ENCODE results near the gene RIOK1. TPM values are rescaled to one million over a fixed set of nuclear protein-coding genes. Genes with fewer than 3 reads are reported as not detected.
"Not testable (repeated sequence)": the region's sequence is repeated elsewhere in the genome, so short reads cannot be mapped to it uniquely, and the experiment has no call there.

Gene RIOK1
- total RNA-seq: 26.8 and 30.6 TPM in 2 replicates

DNA sequence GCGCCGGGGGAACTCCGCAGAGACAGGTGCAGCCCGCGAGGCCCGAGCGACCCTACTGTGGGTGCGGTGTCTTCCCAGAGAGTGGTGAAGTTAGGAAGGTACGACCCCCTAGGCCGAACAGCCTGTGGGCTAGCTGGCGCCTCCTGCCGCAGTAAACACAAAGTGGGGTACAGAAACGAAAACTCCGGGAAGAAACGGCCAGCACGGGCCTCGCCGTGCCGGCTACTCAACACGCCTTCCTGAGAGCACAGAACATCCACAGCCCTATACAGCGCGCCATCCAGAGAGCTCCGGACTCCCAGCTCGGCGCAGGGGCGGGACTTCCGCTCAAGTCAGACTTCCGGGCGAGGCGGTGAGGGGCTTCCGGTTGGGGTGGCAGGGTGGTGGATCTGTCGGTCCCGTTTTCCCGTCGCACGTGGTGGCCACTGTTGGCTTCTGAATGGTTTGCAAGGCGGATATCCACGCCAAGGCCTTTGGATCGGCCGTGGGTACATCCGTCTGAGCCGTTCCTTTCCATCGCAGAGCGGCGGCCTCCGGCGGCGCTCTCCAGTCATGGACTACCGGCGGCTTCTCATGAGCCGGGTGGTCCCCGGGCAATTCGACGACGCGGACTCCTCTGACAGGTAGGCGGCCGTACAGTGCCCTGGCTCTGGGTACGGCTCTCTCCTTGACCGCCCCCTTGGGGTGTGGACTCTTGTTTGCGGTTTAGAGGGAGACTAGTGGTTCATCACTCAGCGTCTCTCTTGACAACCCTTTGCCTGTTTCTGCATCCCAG is at the start of gene RIOK1, which contains the start of gene CAGE1:
TSS of gene RIOK1 (plus strand) at position 358 of the 775 bp plus-strand sequence. CDS start at position 553, 195 bp downstream.
TSS of gene CAGE1 (minus strand) at position 292 of the 775 bp plus-strand sequence. CDS start 2,569 bp downstream, outside the sequence.
- DNase-seq (ENCODE audit: low read depth, low spot score): peak; percentile 81

DNA sequence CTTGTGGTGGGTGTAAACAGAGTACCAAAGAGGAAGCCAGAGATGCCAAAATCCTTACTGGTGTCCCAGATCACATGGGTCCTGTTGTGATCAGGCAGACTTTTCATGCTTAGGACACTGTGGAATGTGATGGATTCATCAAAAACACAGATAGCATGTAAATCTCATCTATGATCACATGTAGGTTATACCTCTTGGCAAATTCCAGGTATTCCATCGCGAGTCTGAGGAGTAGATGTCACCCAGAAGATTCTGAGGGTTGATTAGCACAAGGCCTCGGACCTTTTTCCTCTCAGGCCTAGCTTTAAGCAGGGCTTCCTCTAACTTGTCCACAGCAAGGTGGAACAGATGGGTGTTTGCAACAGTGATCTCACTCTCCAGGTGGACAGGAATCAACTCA is 48.3 kb upstream of the RIOK1 start:
- DNase-seq (ENCODE audit: low read depth, low spot score): no peak

DNA sequence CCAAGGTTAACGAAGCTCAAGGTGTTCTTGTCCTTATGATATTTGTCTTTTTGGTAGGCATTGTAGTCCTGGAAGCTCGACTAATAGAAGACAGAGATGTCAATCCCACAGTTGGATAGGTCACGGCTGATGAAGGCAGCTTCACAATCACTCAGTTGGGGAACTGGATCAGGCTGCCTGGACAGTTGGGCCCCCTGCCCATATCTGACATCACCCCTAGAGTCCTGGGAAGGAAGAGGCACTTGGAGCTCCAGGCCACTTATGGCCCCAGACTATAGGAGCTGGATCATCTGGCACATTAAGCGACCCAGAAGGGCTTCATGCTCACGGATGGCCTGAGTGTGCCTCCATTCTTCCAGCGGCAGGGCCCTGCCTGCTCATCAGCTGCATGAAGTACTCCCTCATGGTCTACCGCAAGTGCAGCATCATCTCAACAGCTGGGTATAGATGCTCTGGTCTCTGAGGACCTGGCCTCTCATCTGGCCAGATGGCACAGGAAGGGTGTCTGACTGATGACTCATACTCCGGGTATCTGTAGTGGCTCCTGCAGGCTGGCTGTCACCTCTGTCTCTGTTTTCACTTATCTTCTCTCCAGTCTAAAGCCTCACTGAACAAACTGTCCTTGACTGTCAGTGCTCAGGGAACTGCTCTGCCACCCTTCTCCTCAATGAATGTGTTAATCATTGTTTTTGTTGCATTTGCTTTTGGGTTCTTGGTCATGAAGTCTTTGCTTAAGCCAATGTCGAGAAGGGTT is 47.4 kb upstream of the RIOK1 start:
- no peak for DNase-seq (ENCODE audit: low read depth, low spot score)

DNA sequence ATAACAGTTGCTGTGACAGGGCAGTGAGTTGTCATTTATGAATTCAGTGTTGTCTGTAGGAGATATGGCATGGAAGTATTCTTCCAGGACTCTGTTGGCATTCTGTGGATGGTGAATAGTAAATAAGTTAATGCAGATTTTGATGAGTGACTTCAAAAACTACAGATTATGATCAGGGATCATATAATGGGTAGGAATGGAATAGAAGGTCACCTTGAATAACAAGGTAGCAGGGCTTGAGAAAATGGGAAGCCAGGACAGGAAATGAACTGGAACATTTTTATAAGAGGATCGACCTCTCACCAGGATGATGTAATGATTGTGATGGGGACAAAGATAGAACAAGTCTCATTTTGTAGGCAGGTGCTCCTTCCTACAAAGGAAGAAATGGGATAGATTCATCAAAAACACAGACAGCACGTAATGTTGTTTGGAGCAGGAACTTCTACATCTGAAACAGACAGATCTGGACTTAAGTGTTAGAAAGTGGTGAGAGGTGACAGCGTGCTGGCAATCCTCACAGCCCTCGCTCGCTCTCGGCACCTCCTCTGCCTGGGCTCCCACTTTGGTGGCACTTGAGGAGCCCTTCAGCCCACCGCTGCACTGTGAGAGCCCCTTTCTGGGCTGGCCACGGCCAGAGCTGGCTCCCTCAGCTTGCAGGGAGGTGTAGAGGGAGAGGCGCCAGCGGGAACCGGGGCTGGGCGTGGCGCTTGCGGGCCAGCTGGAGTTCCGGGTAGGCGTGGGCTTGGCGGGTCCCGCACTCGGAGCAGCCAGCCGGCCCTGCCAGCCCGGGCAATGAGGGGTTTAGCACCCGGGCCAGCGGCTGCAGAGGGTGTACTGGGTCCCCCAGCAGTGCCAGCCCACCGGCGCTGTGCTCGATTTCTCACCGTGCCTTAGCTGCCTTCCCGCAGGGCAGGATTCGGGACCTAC is 45.8 kb upstream of the RIOK1 start:
- DNase-seq (ENCODE audit: low read depth, low spot score): no peak

DNA sequence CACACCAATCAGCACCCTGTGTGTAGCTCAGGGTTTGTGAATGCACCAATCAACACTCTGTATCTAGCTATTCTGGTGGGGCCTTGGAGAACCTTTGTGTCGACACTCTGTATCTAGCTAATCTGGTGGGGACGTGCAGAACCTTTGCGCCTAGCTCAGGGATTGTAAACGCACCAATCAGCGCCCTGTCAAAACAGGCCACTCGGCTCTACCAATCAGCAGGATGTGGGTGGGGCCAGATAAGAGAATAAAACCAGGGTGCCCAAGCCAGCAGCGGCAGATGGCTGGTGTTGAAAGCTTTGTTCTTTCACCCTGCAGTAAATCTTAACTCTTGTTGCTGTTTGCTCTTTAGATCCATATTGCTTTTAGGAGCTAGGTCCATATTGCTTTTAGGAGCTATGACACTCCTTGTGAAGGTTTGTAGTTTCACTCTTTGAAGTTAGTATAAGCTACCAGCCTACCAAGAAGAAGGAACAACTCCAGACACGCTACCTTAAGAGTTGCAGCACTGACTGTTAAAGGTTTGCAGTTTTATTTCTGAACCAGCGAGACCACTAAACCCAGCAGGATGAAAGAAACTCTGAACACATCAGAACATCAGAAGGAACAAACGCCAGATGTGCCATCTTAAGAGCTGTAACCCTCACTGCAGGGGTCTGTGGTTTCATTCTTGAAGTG is 44.7 kb upstream of the RIOK1 start:
- not testable (repeated sequence) for DNase-seq (ENCODE audit: low read depth, low spot score)

DNA sequence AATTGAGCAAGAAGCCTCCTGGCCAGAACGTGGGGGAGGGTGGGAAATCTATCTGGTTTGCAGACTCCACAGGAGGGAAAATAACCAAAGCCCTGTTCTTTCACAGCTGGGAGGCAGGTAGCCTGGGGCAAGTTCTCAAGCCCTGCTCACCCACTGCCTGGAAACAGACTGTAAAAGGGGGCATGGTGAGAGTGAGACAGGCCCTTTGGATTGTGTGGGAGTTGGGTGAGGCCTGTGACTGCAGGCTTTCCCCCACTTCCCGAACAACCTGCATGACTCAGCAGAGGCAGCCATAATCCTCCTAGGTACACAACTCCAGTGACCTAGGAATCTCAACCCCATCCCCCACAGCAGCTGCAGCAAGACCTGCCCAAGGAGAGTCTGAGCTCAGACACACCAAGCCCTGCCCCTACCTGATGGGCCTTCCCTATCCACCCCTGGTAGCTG is 42.0 kb upstream of the RIOK1 start:
- DNase-seq (ENCODE audit: low read depth, low spot score): not testable (repeated sequence)

DNA sequence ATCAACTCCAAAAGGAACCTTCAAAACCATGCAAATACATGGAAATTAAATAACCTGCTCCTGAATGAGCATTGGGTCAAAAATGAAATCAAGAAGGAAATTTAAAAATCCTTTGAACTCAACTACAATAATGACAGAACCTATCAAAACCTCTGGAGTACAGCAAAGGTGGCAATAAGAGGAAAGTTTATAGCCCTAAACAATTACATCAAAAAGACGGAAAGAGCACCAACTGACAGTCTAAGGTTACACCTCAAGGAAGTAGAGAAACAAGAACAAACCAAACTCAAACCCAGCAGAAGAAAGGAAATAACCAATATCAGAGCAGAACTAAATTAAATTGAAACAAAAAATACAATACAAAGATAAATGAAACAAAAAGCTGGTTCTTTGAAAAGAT is 39.0 kb upstream of the RIOK1 start:
- not testable (repeated sequence) for DNase-seq (ENCODE audit: low read depth, low spot score)

DNA sequence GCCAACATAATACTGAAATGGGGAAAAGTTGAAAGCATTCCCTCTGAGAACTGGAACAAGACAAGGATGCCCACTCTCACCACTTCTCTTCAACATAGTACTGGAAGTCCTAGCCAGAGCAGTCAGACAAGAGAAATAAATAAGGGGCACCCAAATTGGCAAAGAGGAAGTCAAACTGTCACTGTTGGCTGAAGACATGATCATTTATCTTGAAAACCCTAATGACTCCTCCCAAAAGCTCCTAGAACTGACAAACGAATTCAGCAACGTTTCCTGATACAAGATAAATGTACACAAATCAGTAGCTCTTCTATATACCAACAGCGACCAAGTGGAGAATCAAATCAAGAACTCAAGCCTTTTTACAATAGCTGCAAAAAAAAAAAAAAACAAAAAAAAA is 37.7 kb upstream of the RIOK1 start:
- not testable (repeated sequence) for DNase-seq (ENCODE audit: low read depth, low spot score)

DNA sequence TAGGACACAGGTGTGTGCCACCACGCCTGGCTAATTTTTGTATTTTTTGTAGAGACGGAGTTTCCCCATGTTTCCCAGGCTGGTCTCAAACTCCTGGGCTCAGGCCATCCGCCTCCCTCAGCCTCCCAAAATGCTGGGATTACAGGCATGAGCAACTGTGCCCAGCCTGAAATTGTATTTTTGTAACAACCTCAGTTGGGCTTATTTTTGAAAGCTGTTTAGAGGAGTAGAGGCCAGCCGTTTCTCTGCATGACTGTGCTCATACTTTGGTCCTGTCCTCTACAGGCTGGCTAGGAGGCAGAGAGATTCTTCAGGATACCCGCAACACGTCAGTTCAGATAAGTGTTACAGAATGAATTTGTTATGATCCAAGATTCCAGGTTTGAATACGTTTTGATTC is 22.2 kb upstream of the RIOK1 start:
- no peak for DNase-seq (ENCODE audit: low read depth, low spot score)

DNA sequence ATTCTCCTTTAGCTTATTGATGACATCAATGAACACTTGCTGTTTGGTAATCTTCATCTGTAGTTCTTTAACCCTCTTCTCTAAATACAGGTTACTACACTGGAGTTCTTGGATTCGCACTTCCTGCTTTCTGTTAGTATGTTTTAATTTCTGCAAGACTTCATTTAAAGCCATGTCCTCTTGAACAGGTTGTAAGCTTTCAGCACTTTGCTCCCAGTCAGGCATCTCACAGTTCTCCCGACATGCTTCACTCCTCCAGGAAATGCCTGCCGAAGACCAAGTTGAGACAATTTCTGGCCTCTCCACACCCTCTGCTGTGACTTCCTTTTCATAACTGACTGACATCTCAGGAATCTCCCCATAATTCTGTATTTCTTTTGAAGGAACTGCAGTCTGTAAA is 15.9 kb upstream of the RIOK1 start:
- DNase-seq (ENCODE audit: low read depth, low spot score): no peak

DNA sequence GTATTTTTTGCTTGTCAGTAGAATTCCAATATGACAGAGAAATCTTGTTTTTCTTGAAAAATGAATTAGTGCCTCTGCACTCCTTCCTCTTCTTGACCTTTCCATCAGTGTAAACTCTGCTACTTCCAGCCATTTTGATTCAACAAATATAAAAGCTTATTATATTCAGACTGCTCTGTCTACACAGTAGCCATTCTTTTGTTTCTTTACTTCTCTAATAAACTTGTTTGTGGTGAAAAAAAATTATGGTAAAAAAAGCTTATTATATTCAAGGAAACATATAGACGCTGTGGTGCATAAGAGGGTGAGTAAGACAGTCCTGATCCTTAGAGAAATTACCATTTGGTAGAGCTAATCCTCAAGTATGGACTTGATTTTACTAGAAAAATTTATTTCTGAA is 11.6 kb upstream of the RIOK1 start:
- no peak for DNase-seq (ENCODE audit: low read depth, low spot score)

DNA sequence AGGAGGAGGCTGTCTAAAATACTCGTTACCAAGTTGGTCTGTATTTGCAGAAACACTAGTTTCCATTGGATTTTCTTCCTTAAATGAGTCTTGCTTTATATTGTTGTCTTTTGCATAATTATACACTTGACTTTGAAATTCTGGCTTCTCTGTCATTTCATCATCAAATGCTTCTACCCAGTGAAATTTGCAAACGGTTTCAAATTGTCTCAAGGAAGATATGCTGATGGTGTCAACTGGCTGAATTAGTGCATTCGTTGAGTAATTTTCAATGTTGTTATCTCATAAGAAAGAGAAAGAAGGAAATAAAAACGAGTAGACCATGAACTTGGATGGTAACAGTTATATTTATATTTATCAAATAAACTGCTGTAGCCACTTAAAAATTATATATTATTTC is 10.9 kb upstream of the RIOK1 start:
- no peak for DNase-seq (ENCODE audit: low read depth, low spot score)

DNA sequence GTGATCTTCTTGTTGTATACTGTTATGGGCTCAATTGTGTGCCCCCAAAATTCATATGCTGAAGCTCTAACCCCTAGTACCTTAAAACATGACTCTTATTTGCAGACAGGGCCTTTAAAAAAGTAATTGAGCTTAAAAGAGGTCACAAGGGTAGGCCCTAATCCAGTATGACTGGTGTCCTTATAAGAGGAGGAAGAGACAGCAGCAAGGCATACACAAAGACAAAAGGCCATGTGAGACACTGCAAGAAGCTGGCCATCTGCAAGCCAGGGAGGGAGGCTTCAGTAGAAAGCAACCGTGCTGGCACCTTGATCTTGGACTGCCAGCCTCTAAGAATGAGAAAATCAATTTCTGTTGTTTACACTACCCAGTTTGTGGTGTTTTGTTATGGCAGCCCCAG is 8.5 kb upstream of the RIOK1 start:
- no peak for DNase-seq (ENCODE audit: low read depth, low spot score)

DNA sequence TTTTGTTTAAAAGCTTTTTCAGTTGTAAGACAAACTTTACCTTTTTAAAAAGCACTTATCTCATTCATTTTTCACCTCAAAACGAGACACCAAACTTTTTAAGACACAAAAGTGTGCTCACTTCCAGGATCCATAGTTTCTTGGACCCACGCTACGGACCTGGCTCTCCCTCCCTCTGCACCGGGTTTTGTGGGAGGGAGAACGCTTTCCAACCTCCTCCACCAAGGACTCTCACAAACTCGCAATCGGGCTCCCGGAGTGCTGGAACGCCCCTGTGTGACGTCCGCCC is 502 bp upstream of the RIOK1 start:
- peak; percentile 20 for DNase-seq (ENCODE audit: low read depth, low spot score)

DNA sequence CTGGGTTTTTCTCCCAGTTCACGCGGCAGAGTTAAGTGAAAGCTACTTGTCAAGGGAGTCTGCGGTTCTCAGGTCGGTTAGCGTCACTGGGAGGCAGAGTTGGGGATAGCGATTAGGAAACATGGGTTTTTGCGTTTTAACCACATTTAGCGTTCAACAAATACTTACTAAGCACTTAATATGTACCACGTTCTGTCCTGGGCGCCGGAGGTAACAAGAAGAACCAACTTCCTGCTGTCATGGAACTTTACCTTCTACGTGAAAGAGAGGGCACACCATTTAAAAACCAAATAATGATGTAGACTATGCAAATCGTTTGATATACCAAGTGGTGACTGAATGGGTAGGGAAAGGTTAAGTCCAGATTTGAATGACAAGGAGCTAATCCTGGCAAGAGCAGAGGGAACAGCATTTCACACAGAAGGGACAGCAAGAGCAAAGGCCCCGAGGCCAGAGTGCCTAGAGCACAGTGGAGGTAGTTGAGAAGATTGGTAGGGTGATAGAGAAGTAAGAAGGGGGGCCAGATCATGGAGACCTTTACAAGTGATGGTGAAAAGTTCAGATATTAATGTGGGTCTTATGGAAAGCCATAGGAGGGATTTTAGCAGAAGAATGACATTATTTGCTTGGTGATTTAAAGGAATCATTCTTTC is 744 bp downstream of the RIOK1 start:
- no peak for DNase-seq (ENCODE audit: low read depth, low spot score)

DNA sequence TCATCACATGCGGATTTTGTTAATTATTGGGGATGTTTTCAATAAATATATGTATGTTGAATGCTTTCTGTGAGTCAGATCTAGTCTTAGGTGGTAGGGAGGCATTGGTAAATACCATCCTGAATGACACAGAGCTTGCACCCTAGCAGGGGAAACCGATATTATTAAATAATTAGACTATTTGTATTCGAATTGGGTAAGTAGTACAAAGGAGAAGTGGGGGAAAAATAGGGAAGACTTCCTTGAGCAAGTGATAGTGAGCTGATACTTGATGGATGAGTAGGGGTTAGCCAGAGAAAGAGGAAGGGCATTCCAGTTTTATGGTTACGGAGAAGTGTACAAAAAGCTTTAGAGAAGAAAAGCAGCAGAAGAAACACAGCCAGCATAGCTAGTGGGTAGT is 1.5 kb downstream of the RIOK1 start:
- DNase-seq (ENCODE audit: low read depth, low spot score): no peak

DNA sequence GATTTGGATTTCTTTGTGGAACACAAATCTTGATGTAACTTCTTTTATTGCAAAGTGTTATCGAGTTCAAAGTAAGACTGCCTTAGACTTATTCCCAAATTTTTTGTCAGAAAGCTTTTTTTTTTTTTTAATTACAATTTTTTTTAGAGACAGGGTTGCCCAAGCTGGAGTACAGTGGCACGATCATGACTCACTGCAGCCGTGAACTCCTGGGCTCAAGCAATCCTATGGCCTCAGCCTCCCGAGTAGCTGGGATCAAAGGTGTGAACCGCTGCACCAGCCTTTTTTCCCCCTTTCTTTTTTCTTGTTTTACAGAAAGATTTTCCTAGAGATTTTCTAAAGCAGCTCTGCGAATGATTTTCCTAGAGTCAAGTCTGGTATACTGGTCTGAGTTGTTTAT is 2.8 kb downstream of the RIOK1 start:
- no peak for DNase-seq (ENCODE audit: low read depth, low spot score)

DNA sequence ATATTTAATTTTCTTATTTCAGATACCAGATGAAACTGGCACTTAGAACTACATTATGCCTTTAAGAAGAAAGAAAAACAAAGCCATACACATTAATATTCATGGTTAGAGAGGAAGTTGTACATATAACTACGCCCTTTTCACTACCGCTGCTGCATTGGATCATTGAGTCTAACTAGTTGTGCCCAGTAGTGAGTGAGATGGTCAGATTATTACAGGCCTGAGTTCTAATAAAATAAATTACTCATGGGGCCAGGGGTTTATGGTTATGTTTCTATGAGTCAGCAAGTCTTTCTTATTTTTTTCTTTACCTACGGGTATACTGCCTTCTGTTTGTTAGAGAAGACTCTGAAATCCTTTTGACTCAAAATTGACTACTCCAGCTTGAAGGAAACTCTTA is 11.5 kb downstream of the RIOK1 start:
- no peak for DNase-seq (ENCODE audit: low read depth, low spot score)

DNA sequence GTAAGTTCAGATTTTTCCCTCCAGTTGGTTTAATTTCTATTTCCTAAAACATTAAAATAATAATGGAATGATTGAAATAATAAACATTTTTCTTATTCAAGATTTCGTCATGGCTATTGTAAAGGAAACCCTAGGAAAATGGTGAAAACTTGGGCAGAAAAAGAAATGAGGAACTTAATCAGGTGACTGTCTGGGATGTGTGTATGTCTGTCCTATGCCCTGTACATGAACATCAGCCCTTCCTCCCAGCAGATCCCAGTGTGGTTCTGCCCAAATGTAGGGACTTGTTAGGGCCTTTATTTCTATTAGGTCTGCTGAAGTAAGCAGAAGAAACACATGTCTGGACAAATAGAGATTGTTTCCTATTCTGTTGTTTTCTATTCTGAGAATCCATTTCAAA is 13.1 kb downstream of the RIOK1 start:
- DNase-seq (ENCODE audit: low read depth, low spot score): no peak

DNA sequence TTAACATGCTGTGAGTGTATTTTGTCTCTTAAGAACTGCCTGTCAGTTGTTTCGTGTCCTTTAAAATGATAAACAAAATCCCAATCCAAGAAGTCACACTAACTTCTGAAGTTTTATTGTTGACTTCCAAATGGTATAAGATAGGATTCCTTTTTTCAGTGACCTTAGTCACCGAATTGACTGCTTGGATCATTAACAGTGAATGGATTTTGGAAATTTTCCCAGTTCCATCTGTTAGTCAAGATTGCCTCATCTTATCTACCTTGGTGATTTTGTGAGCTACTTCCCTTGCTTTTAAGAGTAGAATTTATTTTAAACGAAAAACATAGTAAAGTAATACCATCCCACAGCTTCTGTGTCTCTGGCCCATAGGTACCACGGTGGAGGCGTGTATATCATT is 14.9 kb downstream of the RIOK1 start:
- no peak for DNase-seq (ENCODE audit: low read depth, low spot score)

DNA sequence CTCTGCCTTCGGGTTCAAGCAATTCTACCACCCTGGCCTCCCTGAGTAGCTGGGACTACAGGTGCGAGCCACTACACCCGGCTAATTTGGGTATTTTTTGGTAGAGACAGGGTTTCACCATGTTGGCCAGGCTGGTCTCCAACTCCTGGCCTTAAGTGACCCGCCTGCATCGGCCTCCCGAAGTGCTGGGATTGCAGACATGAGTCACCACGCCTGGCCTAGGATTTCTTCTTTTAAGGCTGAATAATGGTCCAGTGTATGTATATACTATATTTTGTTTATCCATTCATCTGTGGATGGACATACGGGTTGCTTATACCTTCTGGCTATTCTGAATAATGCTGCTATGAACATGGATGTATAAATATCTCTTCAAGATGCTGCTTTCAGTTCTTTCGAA is 17.1 kb downstream of the RIOK1 start:
- no peak for DNase-seq (ENCODE audit: low read depth, low spot score)

Measured in pulmonary artery endothelial cell (primary cell).